Measurements from ENCODE around the gene CNTNAP2. TPM values are rescaled to one million over a fixed set of nuclear protein-coding genes. Genes with fewer than 3 reads are reported as not detected.

The CNTNAP2 gene
- total and polyA plus RNA-seq, 3 experiments from 2014 or later, result not detected

DNA sequence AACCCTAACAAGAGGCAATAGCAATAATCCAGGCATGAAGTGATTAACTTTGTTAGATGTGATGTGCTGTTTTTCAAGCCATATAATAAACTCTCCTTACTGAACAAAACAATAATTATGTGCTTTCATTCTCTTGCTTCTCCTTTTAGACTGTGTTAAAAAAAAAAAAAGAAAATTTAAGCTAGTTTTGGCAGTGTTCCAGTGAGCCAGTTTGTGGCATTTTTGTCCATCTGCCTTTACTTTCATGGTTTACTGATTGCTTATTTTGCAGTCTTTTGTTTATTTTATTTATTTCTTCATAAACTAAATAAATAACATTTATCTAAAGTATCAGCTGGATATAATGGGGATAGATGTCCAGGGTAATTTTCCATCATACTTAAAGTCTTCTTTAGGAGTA lies 625.3 kb downstream of the CNTNAP2 start:
- Mint-ChIP-seq H3K27ac (no peak overlapping the region), H3K9me3 (peaks cover 16 to 34% (median 21%) of the 10 kb centered on the region in 5 donors), H3K27me3 (no peaks in the 10 kb centered on the region), H3K36me3 (no peaks in the 10 kb centered on the region), H3K4me1 (no peaks in the 10 kb centered on the region), H3K4me3 (peak overlapping the region in 1 of 7 donors; percentile 1)
- ChIA-PET CTCF (no interaction called here), POLR2A (no interaction called here)
- H3K27me3 ChIP-seq (ENCODE audit: insufficient read depth, low read length, poor library complexity, severe bottlenecking), result no peaks in the 10 kb centered on the region
- no peak overlapping the region for H3K4me3 ChIP-seq (ENCODE audit: low read length)
- no peaks in the 10 kb centered on the region for H3K4me1 ChIP-seq (ENCODE audit: insufficient read depth, low read length)
- H3K9me3 ChIP-seq (ENCODE audit: low read length), result no peaks in the 10 kb centered on the region
- no peak for DNase-seq
- no peak overlapping the region for H3K27ac ChIP-seq (ENCODE audit: low read depth, low read length)
- H3K36me3 ChIP-seq (ENCODE audit: insufficient read depth, low read length), result no peaks in the 10 kb centered on the region

DNA sequence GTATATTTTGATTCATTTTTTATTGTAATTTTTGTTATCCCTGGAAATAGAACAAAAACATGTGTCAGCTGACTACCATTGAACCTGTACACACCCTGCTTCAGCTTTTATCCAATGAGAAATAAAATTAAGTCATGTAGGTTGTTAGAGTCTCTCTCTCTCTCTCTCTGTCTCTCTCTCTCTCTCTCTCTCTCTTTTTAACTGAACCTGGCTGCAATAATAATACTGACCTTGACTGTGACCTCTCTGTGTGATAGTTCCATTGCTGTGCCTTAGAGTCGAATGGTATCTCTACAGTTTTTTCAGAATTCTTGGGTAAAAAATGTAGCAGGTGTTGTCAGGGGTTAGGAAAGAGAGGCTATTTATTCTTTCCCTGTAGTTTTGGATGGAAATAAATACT lies 637.8 kb downstream of the CNTNAP2 start:
- Mint-ChIP-seq H3K27ac (peak overlapping the region in 1 of 8 donors; percentile 64), H3K4me1 (no peaks in the 10 kb centered on the region), H3K9me3 (peaks cover 8 to 36% (median 14%) of the 10 kb centered on the region in 5 donors), H3K27me3 (no peaks in the 10 kb centered on the region), H3K4me3 (no peak overlapping the region), H3K36me3 (no peaks in the 10 kb centered on the region)
- H3K4me3 ChIP-seq (ENCODE audit: low read length), result no peak overlapping the region
- H3K36me3 ChIP-seq (ENCODE audit: insufficient read depth, low read length), result no peaks in the 10 kb centered on the region
- H3K27ac ChIP-seq (ENCODE audit: low read depth, low read length), result no peak overlapping the region
- no peaks in the 10 kb centered on the region for H3K27me3 ChIP-seq (ENCODE audit: insufficient read depth, low read length, poor library complexity, severe bottlenecking)
- ChIA-PET CTCF (no interaction called here), POLR2A (no interaction called here)
- no peak for DNase-seq
- no peaks in the 10 kb centered on the region for H3K9me3 ChIP-seq (ENCODE audit: low read length)
- no peaks in the 10 kb centered on the region for H3K4me1 ChIP-seq (ENCODE audit: insufficient read depth, low read length)

DNA sequence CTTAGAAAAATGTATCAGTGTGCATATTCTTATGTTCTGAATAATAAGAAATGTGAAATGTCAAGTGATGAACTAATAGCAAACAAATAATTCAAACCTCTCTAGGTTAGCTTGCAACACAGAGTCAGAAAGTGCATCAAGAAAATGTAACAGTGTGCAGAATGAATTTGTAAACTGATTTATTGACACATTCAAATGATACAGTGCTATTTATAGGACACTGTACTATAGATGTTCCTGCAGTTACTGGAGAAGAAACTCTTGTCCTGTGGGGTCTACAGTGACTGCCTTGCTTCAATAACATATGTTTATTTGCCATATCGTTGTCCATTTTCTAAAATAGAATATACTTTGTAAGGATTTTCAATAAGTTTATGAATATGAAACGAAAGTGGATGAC lies 639.0 kb downstream of the CNTNAP2 start:
- Histone ChIP-seq H3K4me3 (ENCODE audit: low read length) (no peak overlapping the region), H3K27ac (ENCODE audit: low read depth, low read length) (no peak overlapping the region), H3K9me3 (ENCODE audit: low read length) (no peaks in the 10 kb centered on the region), H3K36me3 (ENCODE audit: insufficient read depth, low read length) (no peaks in the 10 kb centered on the region), H3K4me1 (ENCODE audit: insufficient read depth, low read length) (no peaks in the 10 kb centered on the region), H3K27me3 (ENCODE audit: insufficient read depth, low read length, poor library complexity, severe bottlenecking) (no peaks in the 10 kb centered on the region)
- Mint-ChIP-seq H3K4me3 (no peak overlapping the region), H3K27me3 (no peaks in the 10 kb centered on the region), H3K36me3 (no peaks in the 10 kb centered on the region), H3K27ac (no peak overlapping the region), H3K4me1 (no peaks in the 10 kb centered on the region), H3K9me3 (peaks cover 10 to 36% (median 14%) of the 10 kb centered on the region in 5 donors)
- POLR2A ChIA-PET, result no interaction called here
- DNase-seq, result no peak
- CTCF ChIA-PET, result no interaction called here

GRCh38 chr7:146764458-146764857 lies 647.9 kb downstream of the CNTNAP2 start:
- Mint-ChIP-seq H3K27ac (no peak overlapping the region), H3K9me3 (peaks cover 3 to 21% (median 9%) of the 10 kb centered on the region in 5 donors), H3K36me3 (no peaks in the 10 kb centered on the region), H3K4me3 (no peak overlapping the region), H3K4me1 (no peaks in the 10 kb centered on the region), H3K27me3 (no peaks in the 10 kb centered on the region)
- no peak overlapping the region for H3K27ac ChIP-seq (ENCODE audit: low read depth, low read length)
- DNase-seq, result no peak
- no peaks in the 10 kb centered on the region for H3K9me3 ChIP-seq (ENCODE audit: low read length)
- no peaks in the 10 kb centered on the region for H3K36me3 ChIP-seq (ENCODE audit: insufficient read depth, low read length)
- ChIA-PET POLR2A (no interaction called here), CTCF (no interaction called here)
- H3K4me3 ChIP-seq (ENCODE audit: low read length), result no peak overlapping the region
- H3K27me3 ChIP-seq (ENCODE audit: insufficient read depth, low read length, poor library complexity, severe bottlenecking), result no peaks in the 10 kb centered on the region
- no peaks in the 10 kb centered on the region for H3K4me1 ChIP-seq (ENCODE audit: insufficient read depth, low read length)

DNA sequence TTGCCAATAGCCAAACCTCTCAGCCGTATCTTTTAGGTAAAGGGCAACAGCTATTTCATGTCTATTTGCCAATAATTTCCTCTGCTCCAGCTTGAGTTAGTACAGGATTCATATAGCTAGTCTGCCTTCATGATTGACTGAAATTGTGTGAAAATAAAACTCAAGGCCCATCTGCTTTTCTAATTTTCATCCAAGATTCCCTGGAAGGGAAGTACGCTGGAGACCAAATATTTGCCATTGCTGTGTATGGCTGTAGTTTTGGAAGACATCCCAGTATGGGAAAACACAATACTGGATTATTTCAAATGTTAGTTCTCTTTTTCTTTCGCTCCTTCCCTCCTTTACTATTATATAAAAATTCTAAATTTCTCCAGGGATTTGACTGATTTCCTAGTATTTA lies 652.4 kb downstream of the CNTNAP2 start:
- Mint-ChIP-seq H3K9me3 (peaks cover 4 to 26% (median 9%) of the 10 kb centered on the region in 5 donors), H3K27me3 (no peaks in the 10 kb centered on the region), H3K4me1 (no peaks in the 10 kb centered on the region), H3K27ac (no peak overlapping the region), H3K36me3 (no peaks in the 10 kb centered on the region), H3K4me3 (no peak overlapping the region)
- POLR2A ChIA-PET, result no interaction called here
- H3K36me3 ChIP-seq (ENCODE audit: insufficient read depth, low read length), result no peaks in the 10 kb centered on the region
- H3K27ac ChIP-seq (ENCODE audit: low read depth, low read length), result no peak overlapping the region
- CTCF ChIA-PET, result no interaction called here
- H3K9me3 ChIP-seq (ENCODE audit: low read length), result no peaks in the 10 kb centered on the region
- no peak for DNase-seq
- no peaks in the 10 kb centered on the region for H3K4me1 ChIP-seq (ENCODE audit: insufficient read depth, low read length)
- no peaks in the 10 kb centered on the region for H3K27me3 ChIP-seq (ENCODE audit: insufficient read depth, low read length, poor library complexity, severe bottlenecking)
- H3K4me3 ChIP-seq (ENCODE audit: low read length), result no peak overlapping the region

GRCh38 chr7:146772601-146773000 lies 656.0 kb downstream of the CNTNAP2 start:
- H3K4me3 ChIP-seq (ENCODE audit: low read length), result no peak overlapping the region
- Mint-ChIP-seq H3K27ac (peak overlapping the region in 1 of 8 donors; percentile 68), H3K36me3 (no peaks in the 10 kb centered on the region)

GRCh38 chr7:146773506-146773905 lies 656.9 kb downstream of the CNTNAP2 start:
- H3K4me3 Mint-ChIP-seq, result no peak overlapping the region
- H3K27me3 Mint-ChIP-seq, result no peaks in the 10 kb centered on the region
- DNase-seq, result no peak
- Histone ChIP-seq H3K27ac (ENCODE audit: low read depth, low read length) (no peak overlapping the region), H3K4me1 (ENCODE audit: insufficient read depth, low read length) (no peaks in the 10 kb centered on the region), H3K36me3 (ENCODE audit: insufficient read depth, low read length) (no peaks in the 10 kb centered on the region), H3K27me3 (ENCODE audit: insufficient read depth, low read length, poor library complexity, severe bottlenecking) (no peaks in the 10 kb centered on the region), H3K9me3 (ENCODE audit: low read length) (no peaks in the 10 kb centered on the region), H3K4me3 (ENCODE audit: low read length) (no peak overlapping the region)
- no peaks in the 10 kb centered on the region for H3K36me3 Mint-ChIP-seq
- H3K4me1 Mint-ChIP-seq, result no peaks in the 10 kb centered on the region
- no peak overlapping the region for H3K27ac Mint-ChIP-seq
- POLR2A ChIA-PET, result no interaction called here
- peaks cover 4 to 27% (median 17%) of the 10 kb centered on the region in 5 donors for H3K9me3 Mint-ChIP-seq
- CTCF ChIA-PET, result no interaction called here

More at GRCh38 chr7:146772601-146773000, 656.0 kb downstream of the CNTNAP2 start:
- no peaks in the 10 kb centered on the region for H3K4me1 Mint-ChIP-seq
- peaks cover 4 to 24% (median 17%) of the 10 kb centered on the region in 5 donors for H3K9me3 Mint-ChIP-seq
- Histone ChIP-seq H3K9me3 (ENCODE audit: low read length) (no peaks in the 10 kb centered on the region), H3K27ac (ENCODE audit: low read depth, low read length) (no peak overlapping the region), H3K36me3 (ENCODE audit: insufficient read depth, low read length) (no peaks in the 10 kb centered on the region), H3K27me3 (ENCODE audit: insufficient read depth, low read length, poor library complexity, severe bottlenecking) (no peaks in the 10 kb centered on the region), H3K4me1 (ENCODE audit: insufficient read depth, low read length) (no peaks in the 10 kb centered on the region)
- no peak for DNase-seq
- H3K27me3 Mint-ChIP-seq, result no peaks in the 10 kb centered on the region
- no peak overlapping the region for H3K4me3 Mint-ChIP-seq
- ChIA-PET CTCF (no interaction called here), POLR2A (no interaction called here)

- H3K27ac ChIP-seq (ENCODE audit: low read depth, low read length), result no peak overlapping the region
- Mint-ChIP-seq H3K4me1 (no peaks in the 10 kb centered on the region), H3K4me3 (no peak overlapping the region), H3K27me3 (no peaks in the 10 kb centered on the region), H3K9me3 (peaks cover 1 to 16% (median 8%) of the 10 kb centered on the region in 5 donors), H3K27ac (no peak overlapping the region), H3K36me3 (no peaks in the 10 kb centered on the region)
- CTCF ChIA-PET, result no interaction called here
- DNase-seq, result no peak
- H3K36me3 ChIP-seq (ENCODE audit: insufficient read depth, low read length), result no peaks in the 10 kb centered on the region
- POLR2A ChIA-PET, result no interaction called here
- H3K4me1 ChIP-seq (ENCODE audit: insufficient read depth, low read length), result no peaks in the 10 kb centered on the region
- H3K4me3 ChIP-seq (ENCODE audit: low read length), result no peak overlapping the region
- H3K27me3 ChIP-seq (ENCODE audit: insufficient read depth, low read length, poor library complexity, severe bottlenecking), result no peaks in the 10 kb centered on the region
- no peaks in the 10 kb centered on the region for H3K9me3 ChIP-seq (ENCODE audit: low read length)
These were observed 664.9 kb downstream of the CNTNAP2 start for GRCh38 chr7:146781352-146782116.

All from CD8-positive, alpha-beta memory T cell (primary cell).